Activated CD4-positive, alpha-beta T cell treated with anti-CD3 and anti-CD28 coated beads, Interleukin-2, amount 50 U/mL, for 24 hours (primary cell): Measurements from ENCODE around the gene CCNG2.

Experiments
- DNase-seq, 2 donors: peaks; one replicate each; pipeline ENCODE4 v3.0.0-alpha.2; 2020; ENCODE audit warnings: low read depth in 1 of 2, low spot score in 1 of 2

CCNG2 gene

GRCh38 chr4:77175201-77175611 lies 18.2 kb downstream of the CCNG2 start:
- no peak for DNase-seq

GRCh38 chr4:77176640-77177039 lies 19.6 kb downstream of the CCNG2 start:
- no peak for DNase-seq

GRCh38 chr4:77177199-77177598 lies 20.2 kb downstream of the CCNG2 start:
- no peak for DNase-seq

DNA sequence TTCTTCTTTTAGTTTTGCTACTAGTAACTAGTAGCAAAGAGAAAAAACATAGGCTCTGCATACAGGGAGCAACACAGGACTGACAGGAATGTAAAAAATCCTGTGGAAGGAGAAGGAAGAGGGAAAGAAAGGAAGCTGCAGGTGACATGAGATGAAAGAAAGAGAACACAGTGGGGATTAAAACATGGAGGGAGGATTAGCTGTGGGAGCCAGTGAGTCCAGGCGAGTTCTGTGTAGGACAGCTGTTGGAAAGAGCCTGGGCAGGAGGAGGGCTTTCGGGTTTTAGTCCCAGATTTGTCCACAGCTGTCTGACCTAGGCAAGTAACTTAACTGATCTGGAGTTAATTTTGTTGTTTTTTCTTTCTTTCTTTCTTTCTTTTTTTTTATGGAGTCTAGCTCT lies 21.6 kb downstream of the CCNG2 start:
- no peak for DNase-seq

DNA sequence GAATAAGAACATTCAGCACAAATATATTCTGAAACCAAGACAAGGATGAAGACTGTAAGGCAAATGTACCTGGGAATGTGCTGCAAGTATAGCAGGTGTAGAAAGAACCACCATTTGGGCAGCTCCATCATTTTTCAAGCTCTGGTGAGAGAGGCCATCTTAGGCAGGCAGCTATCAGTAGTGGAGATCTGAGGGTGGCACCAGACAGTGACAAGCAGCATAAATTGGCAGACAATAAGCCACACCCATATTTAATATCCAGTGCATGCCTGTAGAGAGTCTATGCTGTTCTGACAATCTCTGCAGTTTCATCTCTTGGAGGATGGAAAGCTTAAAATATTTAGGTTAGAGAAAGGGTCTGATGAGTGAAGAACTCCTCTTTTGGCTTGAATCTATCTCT lies 22.5 kb downstream of the CCNG2 start:
- DNase-seq: no peak

GRCh38 chr4:77181720-77182119 lies 24.7 kb downstream of the CCNG2 start:
- DNase-seq: no peak

GRCh38 chr4:77183777-77184420 lies 26.9 kb downstream of the CCNG2 start:
- no peak for DNase-seq

GRCh38 chr4:77184974-77185373 lies 28.0 kb downstream of the CCNG2 start:
- no peak for DNase-seq

DNA sequence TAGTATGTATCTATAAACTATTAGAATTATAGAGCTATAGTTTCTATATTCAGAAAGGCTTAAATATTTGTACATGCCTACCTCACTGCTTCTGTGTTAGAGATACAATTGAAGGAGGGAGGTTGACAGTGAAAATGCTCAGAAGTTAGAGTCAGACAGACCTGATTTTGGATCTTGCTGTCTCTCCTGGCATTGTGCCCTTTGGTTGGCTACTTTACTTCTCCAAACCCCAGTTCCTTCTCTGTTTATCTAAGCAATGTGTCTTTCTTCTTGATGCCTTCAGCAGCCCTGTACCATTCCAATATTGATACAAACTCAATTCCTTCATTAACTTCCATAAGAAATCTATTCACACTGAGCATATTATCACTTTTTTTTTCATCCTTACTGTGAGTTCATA lies 28.7 kb downstream of the CCNG2 start:
- no peak for DNase-seq

DNA sequence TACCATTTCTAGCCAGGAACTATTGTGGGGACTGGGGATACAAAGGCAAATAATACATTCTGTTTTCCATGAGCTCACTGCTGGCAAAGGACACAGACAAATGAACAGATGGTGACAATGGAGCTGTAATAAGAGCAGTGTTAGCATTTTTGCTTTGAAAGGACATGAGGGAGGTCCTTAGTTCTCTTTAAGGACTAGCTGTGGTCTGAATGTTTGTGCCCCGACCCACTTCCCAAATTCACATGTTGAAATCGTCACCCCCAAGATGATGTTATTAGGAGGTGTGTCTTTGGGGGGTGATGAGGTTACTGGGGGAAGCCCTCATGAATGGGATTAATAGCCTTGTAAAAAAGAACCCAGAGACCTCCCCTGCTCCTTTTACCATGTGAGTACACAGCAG lies 30.3 kb downstream of the CCNG2 start:
- no peak for DNase-seq

GRCh38 chr4:77188498-77189220 lies 31.7 kb downstream of the CCNG2 start:
- no peak for DNase-seq

DNA sequence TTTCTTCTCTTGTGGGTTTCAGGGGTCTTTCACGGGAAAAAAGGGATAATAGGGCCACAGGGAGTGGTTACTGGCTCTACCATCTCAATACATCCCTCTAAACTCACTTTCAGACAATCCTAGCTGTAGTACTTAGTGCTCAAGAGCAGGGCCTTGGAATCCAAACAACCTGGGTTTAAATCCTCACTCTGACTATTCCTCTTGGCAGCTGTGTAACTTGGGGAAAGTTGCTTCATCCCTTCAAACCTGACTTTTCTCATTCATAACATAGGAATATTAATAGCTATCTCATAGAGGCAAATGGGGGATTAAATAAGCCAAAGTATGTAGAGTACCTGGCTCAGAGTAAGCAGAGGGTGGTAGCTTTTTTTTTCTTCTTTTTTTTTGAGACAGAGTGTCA lies 32.4 kb downstream of the CCNG2 start:
- DNase-seq: no peak

- no peak for DNase-seq
These were observed 33.0 kb downstream of the CCNG2 start for GRCh38 chr4:77190053-77190452.

- DNase-seq: no peak
These were observed 36.0 kb downstream of the CCNG2 start for GRCh38 chr4:77193046-77193445.

- peak; percentile 36 to 67 for DNase-seq
These were observed 36.6 kb downstream of the CCNG2 start for GRCh38 chr4:77193511-77194102.

- no peak for DNase-seq
These were observed 37.4 kb downstream of the CCNG2 start for GRCh38 chr4:77194366-77194765.

GRCh38 chr4:77194989-77195388 lies 38.0 kb downstream of the CCNG2 start:
- no peak for DNase-seq

DNA sequence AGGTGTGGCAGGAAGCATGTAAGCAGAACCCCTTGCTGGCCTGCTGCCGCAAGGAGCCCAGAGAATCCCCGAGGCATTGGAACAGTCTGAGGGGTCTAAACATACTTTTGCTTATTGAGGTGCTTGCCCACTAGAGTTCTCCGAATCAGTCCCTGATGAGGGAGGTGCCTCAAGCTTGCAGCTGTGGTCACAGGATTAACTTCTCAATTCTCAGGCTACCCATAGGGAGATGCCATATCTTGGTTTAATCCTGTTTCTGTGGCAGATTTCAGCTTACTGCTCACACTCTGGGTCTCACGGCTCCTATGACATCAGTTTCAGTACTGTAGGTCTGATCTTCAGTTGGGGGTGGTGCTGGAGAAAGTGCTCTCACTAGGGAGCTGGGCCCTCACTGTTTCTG lies 39.9 kb downstream of the CCNG2 start:
- no peak for DNase-seq

DNA sequence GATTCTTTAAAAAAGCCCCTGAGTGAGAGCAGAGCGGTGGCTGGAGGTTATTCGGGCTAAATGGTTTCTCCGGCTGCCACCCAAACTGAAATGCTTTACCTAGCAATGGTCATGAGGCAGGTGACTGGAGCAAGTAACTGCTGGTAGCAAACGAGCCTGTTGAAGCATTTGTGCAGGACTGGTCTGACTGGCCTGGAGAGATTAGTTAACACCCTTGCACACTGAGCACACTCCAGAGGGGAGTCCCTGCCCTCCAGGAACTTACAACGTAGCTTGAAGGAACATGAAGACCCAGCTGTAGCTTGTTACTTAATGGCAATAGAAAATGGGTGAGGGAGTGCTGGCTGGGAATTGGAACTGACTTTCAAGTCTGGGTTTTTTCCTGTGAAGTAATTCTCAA lies 40.4 kb downstream of the CCNG2 start:
- no peak for DNase-seq

DNA sequence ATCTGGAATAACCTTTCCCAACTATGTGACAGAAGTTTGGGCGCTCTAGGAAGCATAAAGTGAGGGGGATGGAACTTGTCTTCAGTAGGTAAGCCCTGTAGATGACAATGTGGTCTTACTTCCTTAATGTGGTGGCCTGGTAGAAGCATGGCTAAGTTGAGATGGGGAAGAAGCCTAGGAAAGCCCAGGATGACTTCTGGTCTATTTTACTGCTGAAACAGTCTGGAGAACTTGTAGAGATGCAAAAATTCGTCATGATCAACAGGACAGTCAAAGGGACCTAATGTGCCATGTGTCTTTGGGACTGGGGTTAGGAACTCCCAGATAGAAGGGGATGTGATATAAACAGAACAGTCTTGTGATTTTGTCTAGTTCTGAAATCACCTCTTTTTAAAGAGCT lies 40.8 kb downstream of the CCNG2 start:
- no peak for DNase-seq

DNA sequence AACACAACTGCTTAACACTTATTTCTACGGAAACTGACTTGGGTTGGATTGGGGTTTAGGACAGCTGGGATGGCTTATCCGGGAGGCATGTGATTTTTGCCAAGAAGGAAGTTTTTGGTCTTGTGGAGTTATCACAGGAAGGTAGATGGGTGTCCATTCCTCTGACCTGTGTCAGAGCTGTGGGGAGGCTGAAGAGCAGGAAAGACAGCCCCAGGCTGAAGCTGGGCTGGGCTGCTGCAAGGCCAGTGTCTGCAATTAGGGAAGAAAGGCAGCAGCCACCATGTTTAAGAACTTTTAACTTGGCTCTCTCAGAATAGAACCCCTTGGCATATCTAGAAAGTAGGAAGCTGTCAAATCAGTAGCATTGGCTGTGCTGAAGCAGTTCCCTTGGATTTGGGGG lies 42.3 kb downstream of the CCNG2 start:
- DNase-seq: no peak

- no peak for DNase-seq
These were observed 42.7 kb downstream of the CCNG2 start for GRCh38 chr4:77199701-77200100.

DNA sequence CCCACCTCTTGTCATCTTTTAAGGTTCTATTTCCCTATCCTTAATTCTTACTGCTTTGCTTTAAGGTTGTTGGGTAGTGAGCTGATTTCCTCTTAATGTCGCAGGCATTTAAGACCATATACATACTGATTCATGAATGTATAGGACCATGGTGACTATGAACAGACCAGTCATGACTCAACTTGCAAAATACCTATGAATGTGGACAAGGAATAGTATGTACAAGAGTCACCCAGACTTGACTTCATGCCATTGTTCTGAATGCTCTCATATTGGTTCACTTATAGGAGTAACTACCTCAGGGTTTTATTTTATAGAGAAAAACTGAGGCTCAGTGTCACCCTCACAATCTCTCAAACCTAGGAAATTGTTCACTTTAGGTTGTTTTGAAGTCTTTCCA lies 44.3 kb downstream of the CCNG2 start:
- DNase-seq: no peak
